HG03558 (cell line): Measurements from ENCODE around the gene ENPP7.
"Not testable (repeated sequence)": the region's sequence is repeated elsewhere in the genome, so short reads cannot be mapped to it uniquely, and the experiment has no call there.

Experiments
- ATAC-seq: cut with Tn5 transposase; IDR thresholded peaks from one replicate; pipeline ENCODE4 v1.9.1; 2021; ENCODE audit warnings: moderate number of reproducible peaks; ENCODE audit not compliant: unreplicated experiment; ENCODE audit errors: extremely low read depth

Gene ENPP7

GRCh38 chr17:79747508-79748294 is 17.0 kb downstream of the ENPP7 start:
- no peak for ATAC-seq

DNA sequence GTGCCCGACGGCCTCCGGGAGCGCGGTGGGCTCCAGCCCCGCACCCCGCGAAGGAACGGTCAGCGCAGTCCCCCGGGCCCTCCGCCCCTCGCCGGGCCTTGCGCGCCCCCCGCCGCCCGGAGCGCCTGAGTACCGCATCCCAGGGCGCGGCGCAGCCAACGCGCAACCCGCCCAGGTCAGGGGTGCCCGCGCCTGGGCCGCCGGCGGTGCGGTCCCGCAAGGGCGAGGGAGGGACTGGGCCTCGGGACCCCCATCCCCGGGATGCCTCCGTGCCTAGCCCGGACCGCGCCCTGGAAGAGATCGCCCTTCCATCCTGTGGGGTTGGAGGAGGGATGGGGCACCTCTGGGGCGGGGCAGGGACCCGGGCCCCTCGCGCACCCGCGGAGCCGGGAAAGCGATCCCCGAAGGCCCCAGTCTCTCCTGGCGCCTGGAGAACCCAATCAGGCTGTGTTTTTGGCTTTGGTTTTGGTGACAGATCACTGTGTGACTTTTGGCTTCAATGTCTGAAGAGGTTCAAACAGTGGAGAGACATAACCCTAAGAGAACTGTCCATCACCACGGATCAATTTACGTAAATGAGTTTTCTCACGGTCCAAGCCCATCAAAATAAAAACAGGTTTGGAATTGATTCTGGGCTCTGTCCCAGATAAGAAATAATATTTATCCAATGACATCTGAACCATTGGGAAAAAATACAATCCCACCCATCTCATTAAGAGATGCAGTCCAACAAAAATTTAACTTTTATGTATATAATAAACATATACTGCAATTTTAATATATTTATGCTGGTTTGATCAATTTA is 17.8 kb downstream of the ENPP7 start:
- no peak for ATAC-seq

DNA sequence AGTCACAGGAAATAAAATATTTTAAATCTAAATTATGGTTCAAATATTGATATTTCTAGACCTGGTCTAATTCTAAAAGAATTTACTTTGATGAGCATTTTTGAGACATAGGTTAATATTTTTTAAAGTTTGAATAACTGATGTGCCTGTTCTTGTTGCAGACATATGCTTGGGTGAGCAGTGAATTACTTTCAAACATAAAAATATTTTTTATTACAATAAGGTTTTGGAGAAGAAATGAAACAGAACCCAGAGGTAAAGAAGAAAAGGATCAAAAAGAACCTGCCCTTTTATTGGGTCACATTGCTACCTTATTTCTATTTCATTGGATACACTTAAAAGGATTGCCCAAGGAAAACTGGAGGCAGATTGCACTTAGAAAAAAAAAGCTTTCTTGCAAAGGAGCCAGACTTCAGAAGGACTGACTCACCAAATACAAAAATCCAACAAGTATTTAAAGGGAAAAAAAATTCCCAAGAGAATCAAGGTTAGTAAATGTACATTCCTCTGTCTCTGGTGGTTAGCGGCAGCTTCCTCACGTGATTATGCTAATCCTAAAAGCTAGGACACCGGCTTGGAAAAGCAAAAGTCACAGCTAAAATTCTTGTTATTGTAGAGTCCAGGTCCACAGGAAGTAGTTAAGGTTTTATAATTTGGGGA is 18.5 kb downstream of the ENPP7 start:
- no peak for ATAC-seq

- no peak for ATAC-seq
Observed at GRCh38 chr17:79749958-79750357, 19.2 kb downstream of the ENPP7 start.

DNA sequence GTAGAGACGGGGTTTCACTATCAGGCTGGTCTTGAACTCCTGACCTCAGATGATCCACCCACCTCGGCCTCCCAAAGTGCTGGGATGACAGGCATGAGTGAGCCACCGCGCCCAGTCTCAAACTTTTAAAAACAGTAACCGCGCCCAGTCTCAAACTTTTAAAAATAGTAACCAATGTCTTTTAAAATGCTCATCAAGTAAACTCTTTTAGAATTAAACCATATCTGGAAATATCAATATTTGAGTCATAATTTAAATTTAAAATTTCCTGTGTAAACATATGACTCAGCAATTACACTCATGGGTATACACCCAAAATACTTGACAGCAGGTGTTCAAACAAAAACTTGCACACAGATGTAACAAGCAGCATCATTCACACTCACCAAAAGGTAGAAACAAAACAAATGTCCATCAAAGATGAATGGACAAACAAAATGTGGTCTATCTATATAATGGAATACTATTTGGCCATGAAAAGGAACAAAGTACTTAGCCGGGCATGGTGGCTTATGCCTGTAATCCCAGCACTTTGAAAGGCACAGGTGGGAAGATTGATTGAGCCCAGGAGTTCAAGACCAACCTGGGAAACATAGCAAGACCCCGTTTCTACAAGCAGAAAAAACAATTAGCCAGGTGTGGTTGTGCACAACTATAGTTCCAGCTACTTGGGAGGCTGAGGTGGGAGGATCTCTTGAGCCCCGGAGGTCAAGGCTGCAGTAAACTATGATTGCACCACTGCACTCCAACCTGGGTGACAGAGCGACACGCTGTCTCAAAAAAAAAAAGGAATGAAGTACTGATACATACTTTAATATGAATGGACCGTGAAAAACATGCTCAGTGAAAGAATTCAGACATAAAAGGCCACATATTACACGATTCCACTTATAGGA is 20.2 kb downstream of the ENPP7 start:
- ATAC-seq: no peak

DNA sequence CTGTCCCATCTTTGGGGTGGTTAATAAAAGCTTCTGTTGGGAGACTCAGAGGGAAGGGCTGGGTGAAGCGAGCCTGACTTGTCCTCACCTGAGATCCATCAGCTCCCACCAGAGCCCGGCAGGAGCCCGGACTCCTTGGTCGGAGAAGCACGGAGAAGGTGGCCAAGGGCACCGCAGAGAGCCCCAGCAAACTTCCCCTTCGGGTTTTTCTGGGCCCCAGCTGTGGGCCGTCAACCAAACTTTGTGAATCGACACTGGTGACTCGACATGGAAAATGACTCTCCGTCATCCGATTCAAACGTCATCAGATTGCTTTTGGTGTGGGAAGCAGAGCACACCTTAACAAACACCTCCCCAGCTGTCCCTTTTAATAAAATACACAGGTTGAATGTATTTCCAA is 21.4 kb downstream of the ENPP7 start:
- no peak for ATAC-seq

DNA sequence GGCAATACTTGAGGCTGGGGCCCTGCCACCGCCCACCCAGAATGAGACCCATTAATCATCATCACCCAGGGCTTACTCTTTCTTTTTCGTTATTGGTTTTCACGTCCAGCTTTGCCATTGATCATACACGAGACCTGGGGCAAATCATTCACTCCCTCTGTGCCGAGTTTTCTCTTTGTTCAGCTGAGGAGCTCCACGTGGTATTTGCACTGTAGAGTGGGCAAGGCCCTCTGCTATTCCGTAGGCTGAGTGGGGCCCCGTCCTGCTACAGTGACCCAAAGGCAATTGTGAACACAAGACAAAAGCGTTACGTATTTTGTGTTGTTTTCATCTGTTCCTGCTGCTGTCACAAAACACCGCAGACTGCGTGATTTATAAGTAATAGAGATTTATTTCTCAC is 23.6 kb downstream of the ENPP7 start:
- ATAC-seq: no peak

DNA sequence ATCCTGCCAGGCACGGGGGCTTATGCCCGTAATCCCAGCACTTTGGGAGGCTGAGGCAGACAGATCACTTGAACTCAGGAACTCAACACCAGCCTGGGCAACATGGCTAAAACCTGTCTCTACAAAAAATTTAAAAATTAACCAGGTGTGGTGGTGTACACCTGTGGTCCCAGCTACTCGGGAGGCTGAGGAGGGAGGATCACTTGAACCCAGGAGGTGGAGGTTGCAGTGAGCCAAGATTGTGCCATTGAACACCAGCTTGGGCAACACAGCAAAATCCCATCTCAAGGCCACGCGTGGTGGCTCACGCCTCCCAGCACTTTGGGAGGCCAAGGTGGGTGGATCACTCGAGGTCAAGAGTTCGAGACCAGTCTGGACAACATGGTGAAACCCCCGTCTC is 24.2 kb downstream of the ENPP7 start:
- ATAC-seq: not testable (repeated sequence)

GRCh38 chr17:79755591-79755990 is 24.8 kb downstream of the ENPP7 start:
- no peak for ATAC-seq

GRCh38 chr17:79757140-79757745 is 26.5 kb downstream of the ENPP7 start:
- ATAC-seq: no peak

DNA sequence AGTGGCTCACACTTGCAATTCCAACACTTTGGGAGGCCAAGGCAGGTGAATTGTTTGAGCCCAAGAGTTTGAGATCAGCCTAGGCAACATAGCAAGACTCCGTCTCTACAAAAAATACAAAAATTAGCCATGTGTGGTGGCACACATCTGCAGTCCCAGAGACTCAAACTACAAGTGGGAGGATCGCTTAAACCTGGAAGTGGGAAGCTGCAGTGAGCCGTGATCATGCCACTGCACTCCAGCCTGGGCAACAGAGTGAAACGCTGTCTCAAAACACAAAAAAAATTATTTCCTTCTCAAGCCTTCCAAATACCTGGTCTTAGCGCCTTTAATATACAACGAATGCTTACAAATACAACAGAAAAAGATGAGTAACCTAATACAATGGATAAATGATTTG is 27.5 kb downstream of the ENPP7 start:
- ATAC-seq: no peak

GRCh38 chr17:79760197-79760906 is 29.6 kb downstream of the ENPP7 start:
- no peak for ATAC-seq

DNA sequence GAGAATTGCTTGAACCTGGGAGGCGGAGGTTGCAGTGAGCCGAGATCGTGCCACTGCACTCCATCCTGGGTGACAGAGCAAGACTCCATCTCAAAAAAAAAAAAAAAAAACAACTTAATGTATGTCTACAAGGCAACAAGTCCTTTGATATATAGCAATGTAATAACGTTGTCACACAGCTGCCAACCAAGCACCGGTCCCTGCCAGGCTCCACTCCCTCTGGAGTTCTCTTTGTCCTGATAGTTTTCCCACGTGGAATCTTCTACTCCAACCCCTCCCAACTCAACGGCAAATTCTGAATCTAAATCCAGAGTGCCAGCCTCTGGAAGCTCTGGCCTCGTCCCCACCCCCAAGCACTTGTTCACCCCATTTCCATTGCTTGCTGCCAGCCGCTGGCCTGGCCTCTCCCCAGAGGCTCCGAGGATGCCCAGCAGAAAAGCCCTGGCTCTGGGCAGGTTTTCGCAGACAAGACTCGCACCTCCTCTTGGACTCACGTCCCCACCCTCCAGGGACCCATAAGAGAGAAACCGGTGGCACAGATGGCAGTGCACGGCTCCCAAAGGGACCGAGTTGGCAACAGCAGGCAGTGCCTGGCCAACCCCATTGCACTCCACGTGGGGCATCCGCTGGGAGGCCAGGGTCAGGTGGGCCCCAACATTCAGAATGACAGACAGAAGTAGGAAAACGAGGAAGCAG is 31.3 kb downstream of the ENPP7 start:
- no peak for ATAC-seq

DNA sequence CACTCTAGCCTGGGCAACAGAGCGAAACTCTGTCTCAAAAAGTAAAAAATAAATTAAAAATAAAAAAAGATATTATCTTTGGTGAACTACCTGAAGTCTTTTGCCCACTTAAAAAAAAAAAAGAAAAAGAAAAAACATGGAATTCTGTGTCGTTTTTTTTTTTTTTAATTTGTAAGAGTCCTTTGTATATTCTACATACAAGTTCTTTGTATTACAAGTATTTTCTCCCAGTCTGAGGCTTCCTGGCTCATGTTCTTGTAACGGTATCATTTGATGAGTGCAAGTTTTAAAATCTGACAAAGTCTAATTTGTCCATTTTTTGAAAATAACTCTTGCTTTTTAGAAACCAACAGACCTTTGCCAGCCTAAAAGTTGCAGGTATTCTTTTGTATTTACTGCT is 35.0 kb downstream of the ENPP7 start:
- ATAC-seq: no peak

DNA sequence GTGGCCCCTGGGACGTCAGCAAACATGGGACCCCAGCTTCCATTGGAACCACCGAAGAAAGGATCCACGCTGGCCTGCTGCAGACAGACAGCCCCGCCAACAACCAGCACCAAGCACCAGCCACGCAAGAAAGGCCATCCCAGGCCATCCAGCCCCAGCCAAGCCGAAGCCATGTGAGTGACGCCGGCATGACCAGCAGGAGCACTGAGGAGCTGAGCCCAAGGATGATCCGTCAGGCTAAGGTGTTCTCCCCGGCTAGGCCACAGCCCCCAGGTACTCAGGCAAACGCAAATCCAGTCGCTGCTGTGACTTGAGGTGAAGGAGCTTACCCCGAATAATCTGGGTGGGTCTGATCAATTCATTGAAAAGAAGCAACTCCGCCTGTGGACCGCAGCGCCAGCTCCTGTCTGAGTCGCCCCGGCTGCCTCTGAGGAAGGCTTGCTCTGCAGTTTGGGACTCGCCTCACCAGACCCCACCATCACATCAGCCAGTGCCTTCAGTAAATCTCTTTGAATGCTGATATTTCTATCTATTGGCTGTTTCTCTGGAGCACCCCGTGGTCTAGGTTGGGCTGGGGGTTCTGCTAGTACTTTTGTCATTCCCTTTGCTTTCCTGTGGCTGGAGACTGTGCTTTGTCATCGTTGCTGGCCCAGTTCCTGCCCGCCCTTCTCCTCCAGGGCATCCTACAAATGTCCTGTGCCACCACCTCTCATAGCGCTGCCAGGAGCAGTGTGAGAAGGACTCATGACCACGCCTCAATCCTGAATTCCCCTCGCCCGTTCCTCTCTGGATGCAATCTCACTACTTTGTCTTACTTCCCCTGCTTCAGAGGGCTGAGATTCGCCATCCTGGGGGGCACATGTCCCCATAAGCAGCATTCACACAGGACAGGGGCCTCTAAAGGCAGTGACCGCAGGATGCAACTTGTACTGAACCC is 39.1 kb downstream of the ENPP7 start:
- no peak for ATAC-seq

- ATAC-seq: no peak
Observed at GRCh38 chr17:79771276-79771675, 40.5 kb downstream of the ENPP7 start.

GRCh38 chr17:79772726-79773125 is 42.0 kb downstream of the ENPP7 start:
- ATAC-seq: not testable (repeated sequence)
